H9 (cell line): Measurements from ENCODE around the gene TMIGD3. TPM values are rescaled to one million over a fixed set of nuclear protein-coding genes. Genes with fewer than 3 reads are reported as not detected.

ENCODE experiments used
- DNase-seq: peaks from one replicate; pipeline ENCODE4 v3.0.0-alpha.2; 2017
- H2AFZ ChIP-seq: one replicate; pipeline ENCODE4 v1.6.1; 2013; ENCODE audit warnings: mild to moderate bottlenecking, low read length, control low read depth, moderate library complexity
- H2AK5ac ChIP-seq: 2 replicates; pipeline ENCODE4 v1.6.1; 2013; ENCODE audit warnings: low read length, control low read depth, mixed read lengths; ENCODE audit not compliant: insufficient read length
- H2BK120ac ChIP-seq: one replicate; pipeline ENCODE4 v1.6.1; 2013; ENCODE audit warnings: low read depth, mild to moderate bottlenecking, low read length, control low read depth, inconsistent platforms; ENCODE audit not compliant: poor library complexity, severe bottlenecking
- H2BK12ac ChIP-seq: 2 replicates; pipeline ENCODE4 v1.6.1; 2013; ENCODE audit warnings: low read length, control low read depth, mixed read lengths, low read depth; ENCODE audit not compliant: insufficient read length
- H2BK15ac ChIP-seq: 2 replicates; pipeline ENCODE4 v1.6.1; 2013; ENCODE audit warnings: low read depth, low read length, control low read depth
- H2BK20ac ChIP-seq: one replicate; pipeline ENCODE4 v1.6.1; 2013; ENCODE audit warnings: low read depth, mild to moderate bottlenecking, low read length, control low read depth, inconsistent platforms; ENCODE audit not compliant: poor library complexity, severe bottlenecking
- H2BK5ac ChIP-seq: 2 replicates; pipeline ENCODE4 v1.6.1; 2013; ENCODE audit warnings: low read length, control low read depth, mixed read lengths; ENCODE audit not compliant: insufficient read length
- H3K14ac ChIP-seq: 2 replicates; pipeline ENCODE4 v1.6.1; 2013; ENCODE audit warnings: low read length, control low read depth; ENCODE audit not compliant: insufficient read depth
- H3K18ac ChIP-seq: 2 replicates; pipeline ENCODE4 v1.6.1; 2013; ENCODE audit warnings: low read depth, mild to moderate bottlenecking, mixed read lengths, low read length, control low read depth; ENCODE audit not compliant: insufficient read length
- H3K23ac ChIP-seq: 2 replicates; pipeline ENCODE4 v1.6.1; 2013; ENCODE audit warnings: low read length, control low read depth, mixed read lengths, low read depth; ENCODE audit not compliant: insufficient read length
- H3K23me2 ChIP-seq: 2 replicates; pipeline ENCODE4 v1.6.1; 2013; ENCODE audit warnings: low read depth, mild to moderate bottlenecking, mixed read lengths, low read length, control low read depth; ENCODE audit not compliant: insufficient read length, poor library complexity, severe bottlenecking
- H3K27ac ChIP-seq: 2 replicates; pipeline ENCODE4 v1.5.1; 2013; ENCODE audit warnings: low read length, control low read depth, mixed read lengths, low read depth; ENCODE audit not compliant: insufficient read length
- H3K27me3 ChIP-seq: 2 replicates; pipeline ENCODE4 v1.6.1; 2013; ENCODE audit warnings: low read length, control low read depth, inconsistent platforms; ENCODE audit not compliant: insufficient read depth
- H3K4ac ChIP-seq: 2 replicates; pipeline ENCODE4 v1.6.1; 2013; ENCODE audit warnings: low read depth, mild to moderate bottlenecking, control low read depth, inconsistent platforms, low read length, moderate library complexity
- H3K4me1 ChIP-seq: 2 replicates; pipeline ENCODE4 v1.6.1; 2013; ENCODE audit warnings: low read length, control low read depth, inconsistent platforms; ENCODE audit not compliant: insufficient read depth
- H3K4me2 ChIP-seq: 2 replicates; pipeline ENCODE4 v1.6.1; 2013; ENCODE audit warnings: low read length, control low read depth, mixed read lengths; ENCODE audit not compliant: insufficient read length, insufficient read depth
- H3K56ac ChIP-seq: 2 replicates; pipeline ENCODE4 v1.6.1; 2013; ENCODE audit warnings: low read depth, mild to moderate bottlenecking, mixed read lengths, low read length, control low read depth; ENCODE audit not compliant: insufficient read length
- H3K79me1 ChIP-seq: 2 replicates; pipeline ENCODE4 v1.6.1; 2013; ENCODE audit warnings: low read depth, mild to moderate bottlenecking, moderate library complexity, low read length, control low read depth, inconsistent platforms; ENCODE audit not compliant: insufficient read depth, poor library complexity, severe bottlenecking
- H3K79me2 ChIP-seq: 2 replicates; pipeline ENCODE4 v1.6.1; 2013; ENCODE audit warnings: low read length, control low read depth, inconsistent platforms; ENCODE audit not compliant: insufficient read depth
- H3K9ac ChIP-seq: 2 replicates; pipeline ENCODE4 v1.6.1; 2013; ENCODE audit warnings: low read length, control low read depth, mixed read lengths; ENCODE audit not compliant: insufficient read length; ENCODE audit errors: extremely low read depth
- H3K9me3 ChIP-seq: one replicate; pipeline ENCODE4 v1.6.1; 2013; ENCODE audit warnings: low read depth, low read length, inconsistent platforms; ENCODE audit not compliant: control insufficient read depth
- H3T11ph ChIP-seq: one replicate; pipeline ENCODE4 v1.6.1; 2013; ENCODE audit warnings: mild to moderate bottlenecking, low read length, control low read depth, inconsistent platforms
- H4K20me1 ChIP-seq: one replicate; pipeline ENCODE4 v1.6.1; 2013; ENCODE audit not compliant: control insufficient read depth, insufficient read length, insufficient read depth
- H4K5ac ChIP-seq: 2 replicates; pipeline ENCODE4 v1.6.1; 2013; ENCODE audit warnings: low read depth, mild to moderate bottlenecking, mixed read lengths, low read length, control low read depth; ENCODE audit not compliant: insufficient read length
- H4K8ac ChIP-seq: replicated peaks from 2 replicates; pipeline ENCODE4 v1.6.1; 2013; ENCODE audit warnings: low read length, control low read depth, mixed read lengths, low read depth; ENCODE audit not compliant: insufficient read length
- H4K91ac ChIP-seq: 2 replicates; pipeline ENCODE4 v1.6.1; 2013; ENCODE audit warnings: low read depth, mild to moderate bottlenecking, moderate library complexity, mixed read lengths, low read length, control low read depth; ENCODE audit not compliant: insufficient read length
- H3K27ac Mint-ChIP-seq, 3 experiments: 2 replicates in 2 of 3; 3 replicates in 1 of 3; pipeline ENCODE4 v1.8.0; 2020 to 2021; ENCODE audit warnings: mixed read lengths in 3 of 3, mild to moderate bottlenecking in 1 of 3, moderate library complexity in 1 of 3
- H3K27me3 Mint-ChIP-seq: 2 replicates; pipeline ENCODE4 v1.8.0; 2021; ENCODE audit warnings: low read depth, mild to moderate bottlenecking, moderate library complexity, mixed read lengths
- H3K36me3 Mint-ChIP-seq, 3 experiments: 2 replicates in 2 of 3; 3 replicates in 1 of 3; pipeline ENCODE4 v1.8.0; 2020 to 2021; ENCODE audit warnings: low read depth in 3 of 3, mixed read lengths in 3 of 3; ENCODE audit not compliant: insufficient read depth in 1 of 3
- H3K4me1 Mint-ChIP-seq, 2 experiments: 2 replicates each; pipeline ENCODE4 v1.8.0; 2020; ENCODE audit warnings: mixed read lengths in 2 of 2
- H3K4me3 Mint-ChIP-seq, 2 experiments: 2 replicates in 1 of 2; 3 replicates in 1 of 2; pipeline ENCODE4 v1.8.0; 2020 to 2021; ENCODE audit warnings: mild to moderate bottlenecking in 2 of 2, mixed read lengths in 2 of 2, moderate library complexity in 1 of 2
- H3K9me3 Mint-ChIP-seq, 2 experiments: 2 replicates in 1 of 2; 3 replicates in 1 of 2; pipeline ENCODE4 v1.8.0; 2020; ENCODE audit warnings: mild to moderate bottlenecking in 2 of 2, mixed read lengths in 2 of 2, moderate library complexity in 1 of 2
- WGBS: extraction: QIAGEN DNeasy Blood & Tissue Kit; methylation state at CpG from one replicate; pipeline ENCODE4 v1.1.7; 2013; ENCODE audit warnings: missing lambda C conversion rate, low lambda C conversion rate, mixed read lengths; ENCODE audit not compliant: insufficient read length; ENCODE audit errors: extremely low coverage; 5-methylcytosine and 5-hydroxymethylcytosine counted together
- total RNA-seq: library from RNA; stranded (reverse); gene quantifications from 2 replicates; pipeline ENCODE4 v1.2.1, GENCODE V29; 2021
- TF ChIP-seq, protein P1 (sequence below): fragments of 200-600 bp; sonication (generic); conservative IDR thresholded peaks from 3 replicates; pipeline ENCODE4 v1.8.0; 2021; ENCODE audit warnings: antibody characterized with exemption, mild to moderate bottlenecking

TMIGD3 gene
- total RNA-seq, 1 experiment from 2014 or later: not detected

DNA sequence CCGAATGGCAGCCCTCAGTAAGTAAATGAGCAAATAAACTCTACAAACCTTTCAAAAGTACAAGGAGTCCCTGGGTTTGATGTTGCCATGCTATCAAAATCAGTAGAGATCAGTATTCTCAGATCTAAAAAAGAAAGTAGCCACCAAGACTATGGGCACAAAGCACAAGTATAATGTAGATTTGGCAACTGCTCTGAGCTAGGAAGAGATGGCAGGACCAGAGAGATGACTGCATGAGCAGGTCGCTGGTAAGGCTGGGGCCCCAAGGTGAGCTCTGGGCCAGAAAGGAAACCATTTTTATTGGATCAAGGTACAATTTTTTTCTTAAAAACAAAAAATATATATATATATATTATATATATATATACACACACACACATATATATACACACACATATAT lies 3.1 kb upstream of the TMIGD3 start:
- Histone ChIP-seq H3K9ac (no peak overlapping the region), H4K20me1 (no peaks in the 10 kb centered on the region), H3K9me3 (no peaks in the 10 kb centered on the region), H3K4me2 (no peak overlapping the region), H2BK120ac (no peak overlapping the region), H3K79me2 (no peaks in the 10 kb centered on the region), H2BK20ac (no peak overlapping the region), H3T11ph (no peak overlapping the region), H2BK15ac (no peak overlapping the region), H2AFZ (no peak overlapping the region), H3K23me2 (no peaks in the 10 kb centered on the region), H4K8ac (no peak overlapping the region), H2AK5ac (no peak overlapping the region), H2BK5ac (no peak overlapping the region), H3K56ac (no peak overlapping the region), H4K5ac (no peak overlapping the region), H4K91ac (no peak overlapping the region), H3K4me1 (no peaks in the 10 kb centered on the region), H3K27me3 (no peaks in the 10 kb centered on the region), H3K23ac (no peak overlapping the region), H3K4ac (no peak overlapping the region), H3K27ac (no peak overlapping the region), H3K18ac (no peak overlapping the region), H3K14ac (no peak overlapping the region), H3K79me1 (no peaks in the 10 kb centered on the region), H2BK12ac (no peak overlapping the region)
- Mint-ChIP-seq H3K27ac (no peak overlapping the region), H3K9me3 (no peaks in the 10 kb centered on the region), H3K27me3 (peaks cover 3% of the 10 kb centered on the region), H3K4me3 (no peak overlapping the region), H3K36me3 (no peaks in the 10 kb centered on the region), H3K4me1 (peaks cover 6 to 10% of the 10 kb centered on the region in 2 experiments)
- no peak for DNase-seq
- WGBS: no CpG with 5 or more reads among the region's 2 CpGs
- TF ChIP-seq, protein P1, sequence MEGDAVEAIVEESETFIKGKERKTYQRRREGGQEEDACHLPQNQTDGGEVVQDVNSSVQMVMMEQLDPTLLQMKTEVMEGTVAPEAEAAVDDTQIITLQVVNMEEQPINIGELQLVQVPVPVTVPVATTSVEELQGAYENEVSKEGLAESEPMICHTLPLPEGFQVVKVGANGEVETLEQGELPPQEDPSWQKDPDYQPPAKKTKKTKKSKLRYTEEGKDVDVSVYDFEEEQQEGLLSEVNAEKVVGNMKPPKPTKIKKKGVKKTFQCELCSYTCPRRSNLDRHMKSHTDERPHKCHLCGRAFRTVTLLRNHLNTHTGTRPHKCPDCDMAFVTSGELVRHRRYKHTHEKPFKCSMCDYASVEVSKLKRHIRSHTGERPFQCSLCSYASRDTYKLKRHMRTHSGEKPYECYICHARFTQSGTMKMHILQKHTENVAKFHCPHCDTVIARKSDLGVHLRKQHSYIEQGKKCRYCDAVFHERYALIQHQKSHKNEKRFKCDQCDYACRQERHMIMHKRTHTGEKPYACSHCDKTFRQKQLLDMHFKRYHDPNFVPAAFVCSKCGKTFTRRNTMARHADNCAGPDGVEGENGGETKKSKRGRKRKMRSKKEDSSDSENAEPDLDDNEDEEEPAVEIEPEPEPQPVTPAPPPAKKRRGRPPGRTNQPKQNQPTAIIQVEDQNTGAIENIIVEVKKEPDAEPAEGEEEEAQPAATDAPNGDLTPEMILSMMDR: no peak
